ENCODE results near the gene HMG20B. TPM values are rescaled to one million over a fixed set of nuclear protein-coding genes. Genes with fewer than 3 reads are reported as not detected.
"Not testable (repeated sequence)": the region's sequence is repeated elsewhere in the genome, so short reads cannot be mapped to it uniquely, and the experiment has no call there.

Gene HMG20B
- 34.4 TPM for total RNA-seq
- long read RNA-seq, transcript HMG20B-202 (10 exons, 1,596 nt) = major isoform, 160 of 209 reads
- long read RNA-seq, partial matches to known transcripts = 33 of 209 reads
- long read RNA-seq, other reads (novel, unspliced or antisense) = 16 of 209 reads

- intact Hi-C loops (cut with DNase I) = no loop called here
- no peak for ATAC-seq (ENCODE audit: poor library complexity)
- no peak for DNase-seq
These were observed at the start of gene HMG20B for GRCh38 chr19:3572855-3573161. Gene HMG20B, plus strand, starts transcription at chr19:3572944. Its CDS starts 366 bp downstream, at chr19:3573310.

- intact Hi-C loops (cut with DNase I) = no loop called here
- ATAC-seq (ENCODE audit: poor library complexity) = no peak
These were observed 49.2 kb upstream of the HMG20B start for GRCh38 chr19:3523361-3524077.

GRCh38 chr19:3524078-3524842, 48.5 kb upstream of the HMG20B start:
- ATAC-seq (ENCODE audit: poor library complexity) (no peak), DNase-seq (no peak)
- intact Hi-C loops (cut with DNase I) = no loop called here

More at GRCh38 chr19:3523361-3524077, 49.2 kb upstream of the HMG20B start:
- no peak for DNase-seq

GRCh38 chr19:3524904-3525451, 47.8 kb upstream of the HMG20B start:
- no peak for ATAC-seq (ENCODE audit: poor library complexity)
- intact Hi-C loops (cut with DNase I) = no loop called here
- no peak for DNase-seq

- no peak for DNase-seq
- intact Hi-C loops (cut with DNase I) = no loop called here
- no peak for ATAC-seq (ENCODE audit: poor library complexity)
These were observed 46.1 kb upstream of the HMG20B start for GRCh38 chr19:3526507-3527237.

- no peak for ATAC-seq (ENCODE audit: poor library complexity)
- intact Hi-C loops (cut with DNase I) = no loop called here
- no peak for DNase-seq
These were observed 45.4 kb upstream of the HMG20B start for GRCh38 chr19:3527238-3527910.

GRCh38 chr19:3528080-3528479, 44.7 kb upstream of the HMG20B start:
- no peak for ATAC-seq (ENCODE audit: poor library complexity)
- DNase-seq = no peak
- intact Hi-C loops (cut with DNase I) = no loop called here

- intact Hi-C loops (cut with DNase I) = no loop called here
- DNase-seq (no peak), ATAC-seq (ENCODE audit: poor library complexity) (no peak)
These were observed 44.1 kb upstream of the HMG20B start for GRCh38 chr19:3528539-3529211.

- ATAC-seq (ENCODE audit: poor library complexity); DNase-seq; intact Hi-C loops (cut with DNase I): not testable (repeated sequence)
These were observed 43.4 kb upstream of the HMG20B start for GRCh38 chr19:3529299-3529698.

GRCh38 chr19:3530389-3530788, 42.4 kb upstream of the HMG20B start:
- ATAC-seq (ENCODE audit: poor library complexity) (no peak), DNase-seq (no peak)
- intact Hi-C loops (cut with DNase I) = no loop called here

- intact Hi-C loops (cut with DNase I) = no loop called here
- no peak for ATAC-seq (ENCODE audit: poor library complexity)
- DNase-seq = no peak
These were observed 41.0 kb upstream of the HMG20B start for GRCh38 chr19:3531716-3532115.

GRCh38 chr19:3532154-3532786, 40.5 kb upstream of the HMG20B start:
- no peak for ATAC-seq (ENCODE audit: poor library complexity)
- DNase-seq = no peak
- intact Hi-C loops (cut with DNase I) = no loop called here

GRCh38 chr19:3533033-3533432, 39.7 kb upstream of the HMG20B start:
- intact Hi-C loops (cut with DNase I) = no loop called here
- ATAC-seq (ENCODE audit: poor library complexity) (no peak), DNase-seq (no peak)

GRCh38 chr19:3533563-3534216, 39.1 kb upstream of the HMG20B start:
- intact Hi-C loops (cut with DNase I) = no loop called here
- ATAC-seq (ENCODE audit: poor library complexity) (no peak), DNase-seq (no peak)

GRCh38 chr19:3534375-3535234, 38.1 kb upstream of the HMG20B start:
- ATAC-seq (ENCODE audit: poor library complexity) (no peak), DNase-seq (no peak)
- intact Hi-C loops (cut with DNase I) = no loop called here

GRCh38 chr19:3535235-3535535, 37.6 kb upstream of the HMG20B start:
- DNase-seq = no peak
- intact Hi-C loops (cut with DNase I) = no loop called here

GRCh38 chr19:3535563-3535965, 37.2 kb upstream of the HMG20B start:
- DNase-seq (no peak), ATAC-seq (ENCODE audit: poor library complexity) (no peak)
- intact Hi-C loops (cut with DNase I) = no loop called here

More at GRCh38 chr19:3535235-3535535, 37.6 kb upstream of the HMG20B start:
- no peak for ATAC-seq (ENCODE audit: poor library complexity)

All from Right ventricle myocardium superior (tissue), 1 donor.